HG02623 (cell line): Measurements from ENCODE around the gene FOXN1.
A peak's percentile ranks its signal among the peaks of the same experiment; 100 is the strongest.
"Not testable (repeated sequence)": the region's sequence is repeated elsewhere in the genome, so short reads cannot be mapped to it uniquely, and the experiment has no call there.

Source experiments
- ATAC-seq: cut with Tn5 transposase; IDR thresholded peaks from one replicate; pipeline ENCODE4 v1.9.1; 2021; ENCODE audit warnings: moderate library complexity; ENCODE audit not compliant: unreplicated experiment

FOXN1 gene

DNA sequence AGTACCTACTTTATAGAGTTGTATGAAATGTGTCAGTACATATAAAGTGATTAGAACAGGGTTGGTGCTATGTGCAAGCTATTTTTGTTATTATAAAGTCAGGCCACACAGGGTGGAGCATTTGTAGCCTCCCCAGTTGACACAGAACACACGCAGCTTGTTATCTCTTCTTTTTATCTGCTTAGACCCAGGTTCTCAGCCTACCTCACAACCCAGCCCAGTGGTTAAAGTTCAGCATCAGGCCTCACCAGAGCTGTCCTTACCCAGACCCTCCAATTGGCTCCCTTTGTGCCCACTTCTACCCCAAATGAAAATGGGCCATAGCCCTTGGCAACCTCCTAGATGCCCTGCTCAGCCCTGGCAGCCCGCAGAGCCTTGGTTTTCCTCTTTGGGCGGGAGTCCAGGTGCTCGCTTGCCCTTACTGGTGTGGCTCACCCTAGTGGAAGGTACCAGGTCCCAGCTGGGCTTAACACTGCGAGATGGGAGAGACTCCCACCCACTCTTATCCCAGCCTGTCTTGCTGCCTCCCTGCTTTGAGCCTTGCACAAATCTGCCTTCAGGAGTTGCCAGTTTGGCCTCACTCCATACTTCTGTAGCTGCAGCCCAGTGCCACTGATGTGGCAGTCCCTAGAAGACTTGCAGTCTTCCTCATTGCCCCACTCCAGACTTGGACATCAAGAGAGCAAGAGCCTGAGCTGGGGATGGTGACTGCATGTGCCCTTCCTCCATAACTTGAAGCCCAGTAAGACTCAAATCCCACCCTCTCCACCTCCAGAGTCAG is 66.3 kb downstream of the FOXN1 start:
- ATAC-seq, result no peak

DNA sequence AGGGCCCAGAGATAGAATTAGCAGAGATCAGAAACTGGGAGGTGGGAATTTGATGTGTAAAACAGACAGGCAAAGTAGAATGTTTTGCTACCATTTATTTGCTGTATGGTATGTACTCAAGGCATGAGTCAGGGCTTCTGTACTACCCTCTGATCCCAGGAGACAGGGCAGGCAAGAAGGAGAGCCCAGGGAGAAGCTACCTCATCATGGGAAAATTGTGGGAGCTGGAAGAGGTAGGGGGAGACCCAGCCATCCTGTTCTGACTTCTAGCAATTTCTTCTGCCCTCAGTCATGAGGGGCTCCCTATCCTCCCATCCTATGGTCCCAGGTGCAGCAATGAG is 66.9 kb downstream of the FOXN1 start:
- no peak for ATAC-seq

DNA sequence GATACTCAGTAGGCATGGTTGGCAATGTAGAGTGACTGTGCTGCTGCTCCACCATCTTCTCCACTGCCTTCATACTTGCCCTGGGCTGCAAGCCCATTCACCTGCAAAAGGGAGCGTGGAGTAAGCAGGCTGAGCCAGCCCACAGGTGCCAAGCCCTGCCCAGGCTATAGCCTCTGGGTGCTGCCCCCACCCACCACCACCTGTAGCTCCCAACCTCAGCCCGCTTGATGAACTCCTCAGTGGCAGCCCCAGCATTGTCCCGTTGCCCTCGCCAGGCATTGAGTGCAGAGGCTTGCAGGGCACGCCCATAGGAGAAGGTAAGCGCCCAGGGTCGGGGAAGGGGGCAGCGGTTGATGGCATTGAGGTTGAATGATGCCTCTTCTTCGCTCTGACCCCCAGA is 67.4 kb downstream of the FOXN1 start:
- ATAC-seq, result no peak

DNA sequence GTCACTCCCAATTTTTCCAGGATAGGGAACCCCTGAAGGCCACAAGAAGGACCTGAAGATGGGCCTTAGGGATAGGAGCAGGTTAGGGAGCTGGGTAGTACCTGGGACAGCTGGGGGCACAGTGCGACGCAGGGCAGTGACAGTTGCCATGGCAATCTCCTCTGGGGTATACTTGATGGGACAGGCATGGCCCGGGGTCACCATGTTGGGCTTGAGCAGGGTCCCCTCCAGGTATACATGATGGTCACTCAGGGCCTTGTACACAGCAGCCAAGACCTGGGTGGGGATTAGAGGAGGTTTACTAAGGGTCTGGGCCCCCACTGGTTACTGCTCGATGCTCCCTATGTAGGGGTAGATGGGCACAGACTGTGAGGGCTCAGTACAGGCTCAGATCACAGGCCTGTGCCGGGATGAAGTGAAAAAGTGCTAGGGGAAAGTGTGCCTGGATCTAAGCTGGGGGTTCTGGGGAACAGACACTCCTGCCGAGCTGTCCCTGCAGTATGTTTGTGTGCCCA is 67.9 kb downstream of the FOXN1 start:
- no peak for ATAC-seq

DNA sequence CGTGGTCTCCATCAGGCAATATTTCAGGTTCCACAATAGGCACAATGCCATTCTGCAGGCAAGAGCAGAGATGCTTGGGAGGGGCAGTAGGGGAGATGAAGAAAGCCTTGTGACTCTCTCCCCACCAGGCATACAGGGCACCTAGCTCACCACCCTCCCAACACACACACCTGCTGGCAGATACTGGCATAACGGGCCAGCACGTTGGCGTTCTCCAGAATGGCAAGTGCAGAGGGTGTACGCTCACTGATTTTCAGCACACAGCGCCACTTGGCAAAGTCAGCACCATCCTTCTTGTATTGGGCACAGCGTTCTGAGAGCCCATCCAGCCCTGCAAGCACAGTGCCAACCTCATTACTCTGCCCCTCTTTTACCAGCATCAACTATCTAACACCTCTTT is 68.4 kb downstream of the FOXN1 start:
- ATAC-seq, result no peak

DNA sequence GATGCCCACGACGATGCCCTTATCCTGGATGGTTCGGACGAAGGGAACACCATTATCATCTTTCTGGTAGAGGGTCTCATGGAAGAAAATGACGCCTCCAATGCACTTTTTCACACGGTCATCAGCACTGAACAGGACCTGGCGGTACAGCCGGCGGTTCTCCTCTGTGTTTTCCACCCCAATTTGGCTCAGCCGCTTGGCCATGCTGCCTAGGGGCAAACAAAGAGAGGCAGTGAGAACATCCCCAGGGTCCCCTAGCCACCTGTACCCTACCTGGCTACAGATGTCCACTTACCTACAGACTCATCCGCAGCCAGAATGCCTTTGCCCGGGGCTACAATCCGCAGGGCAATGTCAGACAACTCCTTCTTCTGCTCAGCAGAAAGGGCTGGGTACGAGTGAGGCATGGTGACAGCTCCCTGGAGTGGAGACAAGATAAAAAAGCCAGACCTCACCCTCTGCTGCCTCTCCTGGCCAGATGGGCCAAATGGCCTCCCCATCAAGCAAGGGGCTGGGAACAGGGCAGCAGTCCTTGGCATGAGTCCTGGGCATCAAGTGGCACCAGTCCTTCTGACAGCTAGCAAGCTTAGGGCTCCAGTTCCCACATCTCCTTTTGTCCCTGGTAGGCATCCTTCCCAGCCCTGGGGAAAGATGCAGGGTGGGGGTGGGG is 69.1 kb downstream of the FOXN1 start:
- no peak for ATAC-seq

DNA sequence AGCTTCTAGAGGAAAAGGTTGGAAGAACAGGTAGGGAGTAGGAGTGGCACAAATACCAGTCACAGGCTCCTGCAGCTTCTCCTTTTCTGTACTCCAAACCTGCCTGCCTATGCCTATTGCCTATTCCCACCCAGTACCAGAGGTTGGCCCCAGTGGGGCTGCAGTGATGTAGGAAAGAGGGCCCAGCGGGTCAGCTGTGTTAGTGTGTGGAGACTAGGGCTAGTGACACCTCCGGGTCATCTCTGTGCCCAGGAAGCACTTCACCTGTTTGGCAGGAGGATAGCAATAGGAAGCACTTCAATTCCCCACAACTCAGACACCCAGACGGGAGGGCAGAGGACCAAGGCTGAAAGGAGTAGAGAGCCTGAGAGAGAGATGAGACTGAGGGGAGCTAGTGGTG is 69.9 kb downstream of the FOXN1 start:
- ATAC-seq, result not testable (repeated sequence)

DNA sequence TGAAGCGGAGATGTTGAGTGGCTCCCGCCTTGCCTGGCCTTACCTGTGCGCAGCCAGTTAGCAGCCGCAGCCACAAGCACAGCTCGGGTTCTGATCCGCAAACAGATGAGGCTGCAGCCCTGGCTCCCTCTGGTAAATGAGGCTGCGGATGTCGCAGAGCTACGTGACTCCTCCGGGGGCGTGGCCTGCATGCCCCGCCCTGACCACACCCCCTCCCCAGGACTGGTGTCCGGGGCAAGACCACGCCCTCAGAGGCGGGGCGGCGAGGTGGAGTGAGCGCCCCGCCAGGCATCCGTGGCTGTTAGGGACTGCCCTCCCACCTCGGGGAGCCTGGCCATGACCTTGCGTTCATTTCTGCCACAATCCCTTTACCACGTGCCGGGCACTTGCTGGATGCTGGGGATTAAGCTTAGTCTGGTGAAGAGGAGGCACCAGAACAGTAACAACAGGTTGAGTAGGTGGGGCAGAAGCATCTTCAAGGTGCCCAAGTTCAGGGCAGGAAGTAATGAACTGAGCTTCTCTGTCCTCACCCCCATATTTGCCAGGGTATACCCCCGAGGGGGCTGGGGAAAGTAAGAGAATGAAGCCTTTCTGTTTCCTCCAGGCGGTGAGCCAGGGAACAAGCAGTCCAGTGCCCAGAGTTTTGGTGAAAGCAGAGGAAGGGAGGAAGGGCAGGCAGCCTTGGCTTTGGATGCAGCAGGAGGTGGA is 70.8 kb downstream of the FOXN1 start, which contains the start of gene ALDOC:
ALDOC (minus strand) TSS at position 138 of the 708 bp plus-strand sequence. CDS start 1,363 bp downstream, outside the sequence.
- ATAC-seq, result peak; percentile 74

DNA sequence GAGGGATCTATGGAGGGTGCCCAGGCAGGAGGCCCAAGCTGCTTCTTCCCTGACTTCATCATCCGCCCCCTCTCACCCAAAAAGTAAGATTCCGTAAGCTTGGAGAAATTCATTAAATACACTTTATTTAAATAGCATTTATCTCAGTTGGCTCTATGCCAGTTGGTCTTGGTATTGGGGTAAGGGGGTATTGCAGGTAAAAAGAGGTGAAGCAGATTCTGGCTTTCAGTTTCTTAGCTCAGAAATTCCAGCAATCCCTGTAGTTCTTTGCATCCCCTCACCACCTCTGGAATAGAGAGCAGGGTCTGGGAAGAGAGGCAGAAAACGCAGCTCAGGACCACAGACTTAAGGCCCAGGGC is 71.3 kb downstream of the FOXN1 start:
- no peak for ATAC-seq

DNA sequence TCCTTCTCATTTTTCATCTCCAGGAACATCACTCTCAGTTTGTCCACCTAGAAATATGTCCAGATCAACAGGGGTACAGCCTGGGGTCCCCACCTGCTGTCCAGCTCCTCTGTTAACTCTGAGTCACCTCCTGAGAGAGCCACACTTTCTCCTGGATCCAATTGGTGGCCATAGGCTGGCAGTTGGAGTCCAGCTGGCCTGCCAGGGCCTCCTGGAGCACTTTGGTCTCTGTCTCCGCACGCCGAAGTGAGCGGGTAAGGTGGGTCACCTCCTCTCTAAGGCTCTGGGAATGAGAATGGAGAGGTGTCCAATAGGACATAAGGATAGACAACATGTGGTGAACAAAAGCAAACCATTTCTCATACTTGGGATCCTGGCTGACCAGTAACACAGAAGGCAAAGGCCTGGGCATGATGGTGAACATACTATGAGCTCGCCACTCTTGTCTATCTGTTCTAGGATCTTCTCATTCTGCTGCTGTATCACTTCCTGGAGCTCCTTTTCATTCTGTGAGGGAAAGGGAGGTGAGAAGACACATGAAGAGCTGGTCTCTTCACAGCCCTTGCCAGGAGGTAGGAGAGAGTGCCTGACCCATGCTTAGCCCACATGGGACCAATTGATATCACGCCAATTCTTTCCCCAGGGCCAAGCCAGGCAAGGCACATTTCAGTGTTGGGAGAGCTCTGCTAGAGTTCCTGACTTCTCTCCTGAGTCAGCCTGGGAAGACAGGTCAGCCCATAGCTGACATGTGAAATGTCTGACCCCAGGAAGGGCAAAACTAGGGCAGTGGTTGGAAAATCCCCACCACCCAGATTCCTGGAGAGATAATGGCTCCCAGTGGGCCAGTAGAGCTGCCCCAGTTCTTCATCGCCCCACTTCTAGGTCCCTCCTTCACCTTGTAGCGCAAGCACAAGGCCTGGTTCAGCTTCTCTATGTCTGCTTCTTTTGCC is 72.4 kb downstream of the FOXN1 start:
- no peak for ATAC-seq

DNA sequence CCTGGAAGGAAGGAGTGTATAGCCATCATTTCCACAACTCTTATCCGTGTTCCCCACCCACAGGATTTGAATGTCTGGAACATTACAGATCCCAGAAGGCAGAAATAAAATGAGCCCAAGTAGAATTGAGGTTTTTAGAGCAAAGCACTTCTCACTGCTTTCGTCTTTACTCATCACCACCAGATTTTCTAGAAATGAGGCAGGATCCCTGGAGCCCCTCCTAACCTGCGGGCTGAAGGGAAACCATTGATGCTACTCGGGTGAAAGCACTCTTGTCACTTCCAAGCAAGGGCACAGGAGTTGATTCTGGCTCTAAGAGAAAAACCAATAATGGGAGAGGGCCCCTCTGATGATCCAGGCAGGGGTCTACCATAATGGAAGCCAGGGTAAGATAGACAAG is 73.4 kb downstream of the FOXN1 start:
- no peak for ATAC-seq

DNA sequence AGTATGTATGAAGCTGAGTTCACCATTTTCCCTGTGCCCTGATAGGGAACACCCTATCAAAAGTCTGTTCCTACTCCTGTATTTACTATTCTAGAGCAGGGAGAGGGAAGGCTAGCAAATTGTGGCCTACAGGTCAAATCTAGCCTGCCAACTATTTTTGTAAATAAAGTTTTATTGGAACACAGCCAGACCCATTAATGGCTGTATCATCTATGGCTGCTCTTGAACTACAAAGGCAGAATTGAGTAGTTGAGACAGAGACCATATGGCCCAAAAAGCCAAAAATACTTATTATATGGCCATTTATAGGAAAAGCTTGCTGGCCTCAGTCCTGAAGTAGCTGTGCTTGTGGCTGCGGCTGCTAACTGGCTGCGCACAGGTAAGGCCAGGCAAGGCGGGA is 74.8 kb downstream of the FOXN1 start:
- ATAC-seq, result no peak

DNA sequence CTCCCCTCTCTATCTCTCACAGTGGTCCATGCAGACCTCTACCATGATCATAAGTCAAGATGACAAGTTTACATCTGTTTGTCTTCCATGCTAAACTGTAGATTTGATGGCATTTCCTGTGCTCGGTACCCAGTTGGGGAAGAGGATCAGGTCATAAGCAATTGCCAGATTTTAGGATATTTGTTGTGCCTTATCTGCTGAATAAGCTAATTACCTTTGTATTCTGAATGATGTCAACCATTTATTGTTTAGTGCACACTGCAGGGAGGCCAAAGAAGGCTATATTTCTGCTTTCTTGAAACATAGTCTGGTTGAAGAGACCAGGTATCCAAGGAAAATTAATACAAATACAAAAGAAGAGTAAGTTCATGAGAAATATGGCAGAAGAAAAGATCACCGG is 76.4 kb downstream of the FOXN1 start:
- no peak for ATAC-seq

DNA sequence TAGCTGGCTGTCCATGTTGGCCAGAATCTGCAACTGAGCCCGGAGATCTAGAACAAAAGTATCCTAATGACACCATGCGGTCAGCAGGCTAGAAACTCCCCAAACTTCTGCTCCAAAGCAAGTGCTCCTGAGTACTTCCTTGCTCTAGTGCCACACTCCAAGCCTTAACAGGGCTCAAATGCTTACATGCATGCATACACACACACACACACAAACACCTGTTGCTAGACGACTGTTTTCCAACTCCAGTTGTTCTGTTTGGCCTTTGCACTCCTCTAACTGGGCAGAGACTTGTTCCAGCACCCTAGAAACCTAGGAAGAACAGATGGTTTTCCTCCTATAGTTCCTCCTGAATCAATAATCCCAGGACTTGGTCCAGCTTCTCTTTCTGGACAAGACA is 78.3 kb downstream of the FOXN1 start:
- no peak for ATAC-seq

DNA sequence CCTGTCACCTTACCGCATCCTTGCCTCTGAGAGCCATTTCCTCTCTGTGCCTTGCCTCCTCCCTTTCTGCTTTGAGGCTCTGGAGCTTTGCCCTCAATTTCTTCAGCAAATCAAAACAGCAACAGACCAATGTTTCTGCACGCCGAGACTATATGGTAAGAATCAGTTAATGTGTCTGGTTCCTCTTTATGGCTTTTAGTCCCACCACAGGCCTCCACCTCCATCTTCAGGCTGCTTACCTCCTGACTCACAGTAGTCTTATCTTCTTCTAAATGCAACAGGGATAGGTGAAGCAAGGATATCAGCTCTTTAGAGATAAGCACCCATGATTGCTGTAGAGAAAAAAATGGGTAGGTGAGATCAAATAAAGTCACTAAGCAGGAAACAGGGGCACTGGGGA is 79.7 kb downstream of the FOXN1 start:
- ATAC-seq, result no peak
